GM19351 (cell line): ENCODE results near the gene CERS6.
"Not testable (repeated sequence)": the region's sequence is repeated elsewhere in the genome, so short reads cannot be mapped to it uniquely, and the experiment has no call there.

Source experiments
- ATAC-seq: cut with Tn5 transposase; IDR thresholded peaks from one replicate; pipeline ENCODE4 v1.9.1; 2021; ENCODE audit warnings: mild to moderate bottlenecking, moderate library complexity; ENCODE audit not compliant: unreplicated experiment

The CERS6 gene

DNA sequence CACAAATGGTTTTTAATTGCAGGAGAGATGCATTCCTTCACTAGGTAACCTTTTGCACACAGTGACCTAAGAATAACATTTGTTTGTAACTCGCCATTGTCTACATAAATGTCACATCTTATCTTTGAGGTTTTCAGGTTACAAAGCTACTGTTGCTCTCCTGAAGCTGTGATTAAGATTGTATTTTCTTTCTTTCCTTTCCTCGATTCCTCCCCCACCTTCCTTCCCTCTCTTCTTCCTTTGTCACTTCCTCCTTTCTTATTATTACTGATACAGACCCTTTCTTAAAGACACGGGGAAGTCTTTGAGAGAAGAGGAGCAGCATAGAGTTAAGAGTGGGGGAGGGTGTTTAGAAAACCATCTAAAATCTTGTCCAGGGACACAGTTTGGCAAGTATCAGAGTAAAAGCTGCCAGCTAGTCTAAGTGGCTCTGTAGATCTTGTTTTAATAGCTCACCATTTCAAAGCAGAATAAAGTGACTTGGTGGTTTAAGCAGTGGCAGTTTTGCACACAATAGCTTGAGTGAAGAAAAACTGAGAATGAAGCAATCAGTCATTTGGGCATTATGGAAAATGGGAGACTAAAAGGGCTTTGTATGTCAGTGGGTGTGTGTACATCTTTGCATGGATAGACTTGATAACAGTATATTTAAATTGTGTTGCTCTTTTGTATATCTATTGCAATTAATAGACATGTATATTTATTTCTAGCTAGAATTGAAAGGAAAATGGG, 10.9 kb downstream of the CERS6 start:
- no peak for ATAC-seq

DNA sequence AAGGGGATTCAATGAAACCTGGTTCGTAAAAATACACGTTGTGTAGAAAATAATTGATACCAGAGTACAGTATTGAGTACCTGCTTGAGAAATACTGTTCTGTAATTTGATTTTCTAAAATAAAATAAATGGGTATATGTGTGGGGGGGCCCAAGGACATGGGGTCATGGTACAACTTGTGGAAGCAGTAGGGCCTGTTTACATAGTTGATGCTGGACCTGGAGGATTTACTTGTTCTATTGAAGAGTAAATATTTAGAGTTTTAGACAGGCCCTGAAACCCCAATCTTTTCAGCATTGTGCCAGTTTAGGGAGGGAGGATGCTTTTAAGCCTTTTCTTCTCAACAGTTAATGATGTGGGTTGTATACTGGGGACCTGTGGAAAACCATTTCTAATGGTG, 11.7 kb downstream of the CERS6 start:
- no peak for ATAC-seq

DNA sequence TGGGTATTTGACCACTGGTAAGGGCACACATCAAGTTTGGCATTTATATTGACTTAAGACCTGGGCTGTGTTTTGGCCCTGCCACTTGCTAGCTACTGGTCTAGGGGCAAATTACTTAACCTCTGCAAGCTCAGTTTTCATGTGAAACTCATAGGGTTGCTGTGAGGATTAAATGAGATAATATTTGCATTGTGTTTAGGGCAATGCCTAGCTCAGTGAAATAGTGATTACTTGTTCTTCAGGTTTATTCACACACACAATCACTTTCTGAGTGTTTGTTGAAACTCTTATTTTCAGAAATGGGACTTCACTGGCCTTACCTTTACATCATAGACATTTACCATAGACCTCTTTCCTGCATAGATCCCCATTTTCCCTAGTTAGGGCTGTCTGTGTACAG, 12.3 kb downstream of the CERS6 start:
- ATAC-seq: no peak

GRCh38 chr2:168469281-168469988, 13.4 kb downstream of the CERS6 start:
- ATAC-seq: peak; percentile 80

DNA sequence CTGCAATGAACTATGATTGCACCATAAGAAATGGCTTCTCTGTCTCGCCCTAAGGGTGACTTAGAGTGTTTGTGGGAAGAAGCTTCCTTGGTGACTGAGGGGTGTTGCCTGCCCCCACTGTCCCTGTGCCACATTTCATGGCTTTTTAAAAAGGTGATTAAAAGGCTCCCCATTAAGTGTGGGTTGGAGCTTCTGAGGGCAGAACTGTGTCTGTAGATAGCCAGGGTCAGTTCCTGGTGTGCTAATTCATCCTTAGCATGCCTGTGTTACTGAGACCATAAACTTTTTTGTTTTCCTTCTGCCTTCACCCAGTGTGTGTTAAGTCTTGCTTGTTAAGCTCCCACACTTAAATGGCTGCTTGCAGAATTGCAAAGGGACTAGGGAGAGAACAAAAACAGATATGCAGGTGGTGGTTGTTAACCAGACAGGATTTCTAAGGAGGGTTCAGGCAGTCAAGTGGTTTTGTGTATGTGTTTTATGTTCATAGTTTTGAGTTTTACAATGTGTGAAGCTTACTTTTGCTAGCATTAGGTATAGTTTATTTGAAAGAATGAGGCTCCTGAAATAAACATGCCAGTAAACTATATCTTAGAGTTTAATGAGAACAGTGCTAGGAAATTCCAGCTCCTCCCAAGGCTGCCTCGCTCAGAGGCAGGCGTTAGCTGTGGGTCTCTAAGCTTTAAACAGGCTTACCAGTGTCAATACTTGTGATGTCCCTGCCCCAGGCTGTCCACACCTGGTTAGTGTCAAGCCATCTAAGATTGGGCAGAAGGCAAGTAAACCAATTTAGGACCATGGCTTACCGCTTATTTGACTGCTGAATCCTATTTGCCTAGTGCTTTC, 14.5 kb downstream of the CERS6 start:
- ATAC-seq: no peak

DNA sequence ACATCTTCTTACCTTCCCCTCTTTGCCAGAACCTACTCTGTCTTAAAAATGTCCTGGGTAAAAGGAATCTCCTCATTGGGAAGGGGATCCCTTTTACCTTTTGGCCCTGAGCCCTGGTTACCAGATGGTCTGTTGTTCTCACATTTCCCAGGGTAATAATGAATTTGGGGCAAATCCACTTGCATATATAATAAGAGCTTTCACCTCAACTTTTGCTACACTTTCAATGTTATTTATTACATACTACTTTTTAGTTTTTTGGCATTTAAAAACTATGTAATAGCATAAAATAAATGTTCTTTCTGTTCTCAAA, 15.0 kb downstream of the CERS6 start:
- no peak for ATAC-seq

GRCh38 chr2:168475636-168476035, 19.6 kb downstream of the CERS6 start:
- ATAC-seq: no peak

GRCh38 chr2:168478206-168478605, 22.1 kb downstream of the CERS6 start:
- no peak for ATAC-seq

- peak; percentile 57 for ATAC-seq
These were observed 24.3 kb downstream of the CERS6 start for GRCh38 chr2:168480356-168480755.

GRCh38 chr2:168480825-168481585, 24.9 kb downstream of the CERS6 start:
- no peak for ATAC-seq

- no peak for ATAC-seq
These were observed 26.2 kb downstream of the CERS6 start for GRCh38 chr2:168482269-168482668.

- no peak for ATAC-seq
These were observed 27.1 kb downstream of the CERS6 start for GRCh38 chr2:168482952-168483831.

- no peak for ATAC-seq
These were observed 30.4 kb downstream of the CERS6 start for GRCh38 chr2:168486477-168486876.

GRCh38 chr2:168490015-168490874, 34.2 kb downstream of the CERS6 start:
- peak; percentile 92 for ATAC-seq

- no peak for ATAC-seq
These were observed 35.0 kb downstream of the CERS6 start for GRCh38 chr2:168490946-168491605.

DNA sequence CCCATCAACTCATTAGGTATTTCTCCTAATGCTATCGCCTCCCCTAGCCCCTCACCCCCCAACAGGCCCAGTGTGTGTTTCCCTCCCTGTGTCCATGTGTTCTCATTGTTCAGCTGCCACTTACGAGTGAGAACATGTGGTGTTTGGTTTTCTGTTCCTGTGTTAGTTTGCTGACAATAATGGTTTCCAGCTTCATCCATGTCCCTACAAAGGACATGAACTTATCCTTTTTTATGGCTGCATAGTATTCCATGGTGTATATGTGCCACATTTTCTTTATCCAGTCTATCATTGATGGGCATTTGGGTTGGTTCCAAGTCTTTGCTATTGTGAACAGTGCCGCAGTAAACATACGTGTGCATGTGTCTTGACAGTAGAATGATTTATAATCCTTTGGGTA, 35.7 kb downstream of the CERS6 start:
- ATAC-seq: not testable (repeated sequence)

GRCh38 chr2:168493219-168493618, 37.1 kb downstream of the CERS6 start:
- not testable (repeated sequence) for ATAC-seq

- no peak for ATAC-seq
These were observed 38.2 kb downstream of the CERS6 start for GRCh38 chr2:168494190-168494711.
